ENCODE data around the gene ID3.
A peak's percentile ranks its signal among the peaks of the same experiment; 100 is the strongest.

Gene ID3

DNA sequence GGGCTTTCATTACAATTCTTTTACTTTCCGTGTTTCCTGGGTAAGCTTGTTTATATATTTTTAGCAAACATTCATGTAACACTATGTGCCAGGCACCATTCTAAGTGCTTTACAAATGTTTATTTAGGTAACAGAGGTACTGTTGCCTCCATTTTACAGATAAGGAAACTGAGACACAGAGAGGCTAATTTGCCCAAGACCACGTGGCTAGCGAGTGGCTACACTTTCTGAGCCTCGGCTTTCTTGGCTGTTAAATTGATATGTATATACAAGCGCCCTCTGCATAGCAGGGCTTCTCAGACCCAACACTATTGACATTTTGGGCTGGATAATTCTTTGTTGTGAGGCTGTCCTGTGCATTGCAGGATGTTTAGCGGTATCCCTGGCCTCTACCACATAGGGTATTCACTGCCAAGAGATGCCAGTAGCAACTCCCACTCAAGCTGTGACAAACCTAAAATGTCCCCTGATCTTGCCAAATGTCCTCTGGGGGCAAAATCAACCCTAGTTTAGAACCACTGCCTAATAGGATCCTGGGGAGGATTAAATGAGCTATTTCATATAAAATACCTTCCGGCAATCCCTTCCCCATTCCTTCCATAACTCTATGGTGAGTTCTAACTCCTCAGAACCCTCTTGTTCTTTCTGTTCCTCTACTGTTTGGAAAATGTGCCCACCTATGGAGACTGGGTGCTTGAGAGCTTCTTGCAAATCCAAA lies 17.2 kb upstream of the ID3 start:
- TF ChIP-seq EZH2phosphoT487 (IDR thresholded peaks at IDR 0.05; ENCODE audit: borderline replicate concordance, low read length) = no peak
- TF ChIP-seq, protein P1, sequence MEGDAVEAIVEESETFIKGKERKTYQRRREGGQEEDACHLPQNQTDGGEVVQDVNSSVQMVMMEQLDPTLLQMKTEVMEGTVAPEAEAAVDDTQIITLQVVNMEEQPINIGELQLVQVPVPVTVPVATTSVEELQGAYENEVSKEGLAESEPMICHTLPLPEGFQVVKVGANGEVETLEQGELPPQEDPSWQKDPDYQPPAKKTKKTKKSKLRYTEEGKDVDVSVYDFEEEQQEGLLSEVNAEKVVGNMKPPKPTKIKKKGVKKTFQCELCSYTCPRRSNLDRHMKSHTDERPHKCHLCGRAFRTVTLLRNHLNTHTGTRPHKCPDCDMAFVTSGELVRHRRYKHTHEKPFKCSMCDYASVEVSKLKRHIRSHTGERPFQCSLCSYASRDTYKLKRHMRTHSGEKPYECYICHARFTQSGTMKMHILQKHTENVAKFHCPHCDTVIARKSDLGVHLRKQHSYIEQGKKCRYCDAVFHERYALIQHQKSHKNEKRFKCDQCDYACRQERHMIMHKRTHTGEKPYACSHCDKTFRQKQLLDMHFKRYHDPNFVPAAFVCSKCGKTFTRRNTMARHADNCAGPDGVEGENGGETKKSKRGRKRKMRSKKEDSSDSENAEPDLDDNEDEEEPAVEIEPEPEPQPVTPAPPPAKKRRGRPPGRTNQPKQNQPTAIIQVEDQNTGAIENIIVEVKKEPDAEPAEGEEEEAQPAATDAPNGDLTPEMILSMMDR (IDR thresholded peaks at IDR 0.05; ENCODE audit: low read depth, low read length, poor library complexity, severe bottlenecking) = no peak
- Histone ChIP-seq H4K20me1 (ENCODE audit: control insufficient read depth, insufficient read depth, low read depth, low read length) (no peaks in the 10 kb centered on the region), H3K79me2 (ENCODE audit: control insufficient read depth, low read length) (peaks cover 7% of the 10 kb centered on the region; the same call in 1 of the 2 replicates), H3K9me2 (replicated peaks; ENCODE audit: control insufficient read depth, low read length) (no peaks in the 10 kb centered on the region), H3K4me3 (ENCODE audit: low read length) (peak overlapping the region; percentile 59), H3K36me3 (ENCODE audit: control insufficient read depth, low read length) (peaks cover 15% of the 10 kb centered on the region), H3K4me1 (ENCODE audit: control insufficient read depth, low read length) (peaks cover 87% of the 10 kb centered on the region), H3K27ac (ENCODE audit: low read depth, low read length) (peak overlapping the region; percentile 82), H3K9me3 (ENCODE audit: control insufficient read depth, insufficient read depth, low read length) (no peaks in the 10 kb centered on the region), H3F3A (ENCODE audit: control insufficient read depth, insufficient read depth) (peaks cover 47% of the 10 kb centered on the region), H3K4me2 (ENCODE audit: low read length) (peak overlapping the region; percentile 76), H3K27me3 (ENCODE audit: control insufficient read depth, low read length) (no peaks in the 10 kb centered on the region)

GRCh38 chr1:23575226-23575810 lies 16.0 kb upstream of the ID3 start:
- H3F3A ChIP-seq (ENCODE audit: control insufficient read depth, insufficient read depth) = peaks cover 45% of the 10 kb centered on the region
- H3K4me2 ChIP-seq (ENCODE audit: low read length) = peak overlapping the region; percentile 76
- peak overlapping the region; percentile 82 for H3K27ac ChIP-seq (ENCODE audit: low read depth, low read length)
- H3K4me1 ChIP-seq (ENCODE audit: control insufficient read depth, low read length) = peaks cover 82% of the 10 kb centered on the region
- H3K79me2 ChIP-seq (ENCODE audit: control insufficient read depth, low read length) = peaks cover 7% of the 10 kb centered on the region; the same call in 1 of the 2 replicates
- H3K36me3 ChIP-seq (ENCODE audit: control insufficient read depth, low read length) = peaks cover 15% of the 10 kb centered on the region
- TF ChIP-seq, protein P1 (IDR thresholded peaks at IDR 0.05; ENCODE audit: low read depth, low read length, poor library complexity, severe bottlenecking) = no peak
- no peak for TF ChIP-seq EZH2phosphoT487 (IDR thresholded peaks at IDR 0.05; ENCODE audit: borderline replicate concordance, low read length)
- no peaks in the 10 kb centered on the region for H4K20me1 ChIP-seq (ENCODE audit: control insufficient read depth, insufficient read depth, low read depth, low read length)
- no peaks in the 10 kb centered on the region for H3K9me3 ChIP-seq (ENCODE audit: control insufficient read depth, insufficient read depth, low read length)
- peak overlapping the region; percentile 59 for H3K4me3 ChIP-seq (ENCODE audit: low read length)
- no peaks in the 10 kb centered on the region for H3K9me2 ChIP-seq (replicated peaks; ENCODE audit: control insufficient read depth, low read length)
- H3K27me3 ChIP-seq (ENCODE audit: control insufficient read depth, low read length) = no peaks in the 10 kb centered on the region

DNA sequence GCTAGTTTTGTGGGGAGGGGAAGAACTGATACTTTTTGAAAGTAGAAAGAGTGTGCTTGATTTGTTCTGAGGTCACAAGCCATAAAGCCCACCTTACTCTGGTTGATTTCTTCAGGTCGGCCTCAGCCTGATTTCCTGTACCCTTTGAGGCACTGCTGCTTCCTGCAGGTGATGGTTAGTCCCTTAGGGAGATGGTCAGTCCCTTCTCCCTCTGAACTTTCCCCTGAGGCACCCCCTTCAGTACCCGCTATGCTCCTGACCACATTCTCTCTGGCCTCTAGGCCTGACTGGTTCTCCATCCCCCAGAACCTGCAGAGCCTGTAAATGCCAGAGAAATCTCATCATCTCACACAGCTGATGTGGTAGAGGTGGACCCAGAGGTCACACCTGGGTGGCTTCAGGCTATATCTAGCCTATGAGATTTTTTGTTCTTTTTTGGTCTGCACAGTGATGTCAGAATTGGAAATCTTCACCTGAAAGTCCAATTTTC lies 15.0 kb upstream of the ID3 start:
- Histone ChIP-seq H4K20me1 (ENCODE audit: control insufficient read depth, insufficient read depth, low read depth, low read length) (no peaks in the 10 kb centered on the region), H3K27ac (ENCODE audit: low read depth, low read length) (peak overlapping the region; percentile 82), H3F3A (ENCODE audit: control insufficient read depth, insufficient read depth) (peaks cover 46% of the 10 kb centered on the region), H3K9me2 (replicated peaks; ENCODE audit: control insufficient read depth, low read length) (no peaks in the 10 kb centered on the region), H3K79me2 (ENCODE audit: control insufficient read depth, low read length) (peaks cover 7% of the 10 kb centered on the region; the same call in 1 of the 2 replicates), H3K4me3 (ENCODE audit: low read length) (peak overlapping the region; percentile 59), H3K27me3 (ENCODE audit: control insufficient read depth, low read length) (no peaks in the 10 kb centered on the region), H3K9me3 (ENCODE audit: control insufficient read depth, insufficient read depth, low read length) (no peaks in the 10 kb centered on the region), H3K4me1 (ENCODE audit: control insufficient read depth, low read length) (peaks cover 79% of the 10 kb centered on the region), H3K36me3 (ENCODE audit: control insufficient read depth, low read length) (peaks cover 15% of the 10 kb centered on the region), H3K4me2 (ENCODE audit: low read length) (peak overlapping the region; percentile 76)
- no peak for TF ChIP-seq EZH2phosphoT487 (IDR thresholded peaks at IDR 0.05; ENCODE audit: borderline replicate concordance, low read length)
- TF ChIP-seq, protein P1 (IDR thresholded peaks at IDR 0.05; ENCODE audit: low read depth, low read length, poor library complexity, severe bottlenecking) = no peak
